Measurements from ENCODE around the gene SLA2.

DNA sequence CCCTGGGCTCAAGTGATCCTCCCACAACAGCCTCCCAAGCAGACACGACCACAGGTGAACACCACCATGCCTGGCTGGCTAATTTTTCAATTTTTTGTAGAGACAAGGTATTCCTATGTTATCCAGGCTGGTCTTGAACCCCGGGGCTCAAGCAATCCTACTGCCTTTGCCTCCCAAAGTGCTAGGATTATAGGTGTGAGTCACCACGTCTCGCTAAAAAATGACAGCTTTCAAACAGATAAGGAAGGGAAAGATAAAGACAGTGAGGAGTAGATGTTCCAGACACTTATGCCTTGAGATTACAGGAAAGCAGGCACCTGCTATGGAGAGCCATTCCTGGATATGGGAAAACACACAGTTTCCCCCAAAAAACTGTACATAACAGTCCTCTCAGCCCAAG lies 40.9 kb upstream of the SLA2 start:
- no peak for TF ChIP-seq POLR2A (IDR thresholded peaks at IDR 0.05)
- TF ChIP-seq, protein P1, sequence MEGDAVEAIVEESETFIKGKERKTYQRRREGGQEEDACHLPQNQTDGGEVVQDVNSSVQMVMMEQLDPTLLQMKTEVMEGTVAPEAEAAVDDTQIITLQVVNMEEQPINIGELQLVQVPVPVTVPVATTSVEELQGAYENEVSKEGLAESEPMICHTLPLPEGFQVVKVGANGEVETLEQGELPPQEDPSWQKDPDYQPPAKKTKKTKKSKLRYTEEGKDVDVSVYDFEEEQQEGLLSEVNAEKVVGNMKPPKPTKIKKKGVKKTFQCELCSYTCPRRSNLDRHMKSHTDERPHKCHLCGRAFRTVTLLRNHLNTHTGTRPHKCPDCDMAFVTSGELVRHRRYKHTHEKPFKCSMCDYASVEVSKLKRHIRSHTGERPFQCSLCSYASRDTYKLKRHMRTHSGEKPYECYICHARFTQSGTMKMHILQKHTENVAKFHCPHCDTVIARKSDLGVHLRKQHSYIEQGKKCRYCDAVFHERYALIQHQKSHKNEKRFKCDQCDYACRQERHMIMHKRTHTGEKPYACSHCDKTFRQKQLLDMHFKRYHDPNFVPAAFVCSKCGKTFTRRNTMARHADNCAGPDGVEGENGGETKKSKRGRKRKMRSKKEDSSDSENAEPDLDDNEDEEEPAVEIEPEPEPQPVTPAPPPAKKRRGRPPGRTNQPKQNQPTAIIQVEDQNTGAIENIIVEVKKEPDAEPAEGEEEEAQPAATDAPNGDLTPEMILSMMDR (IDR thresholded peaks at IDR 0.05) = no peak

All from uterus (tissue), 2 donors.